ENCODE data around the gene PDZD2. TPM values are rescaled to one million over a fixed set of nuclear protein-coding genes. Genes with fewer than 3 reads are reported as not detected.

The PDZD2 gene
- total RNA-seq, 1 donor from 2014 or later = 58.5 TPM

- no peak for DNase-seq (ENCODE audit: low spot score)
Measured at GRCh38 chr5:32127711-32128110, 488.8 kb downstream of the PDZD2 start.

- no peak for DNase-seq (ENCODE audit: low spot score)
Measured at GRCh38 chr5:32129074-32129598, 490.2 kb downstream of the PDZD2 start.

GRCh38 chr5:32130865-32131264 lies 491.9 kb downstream of the PDZD2 start:
- no peak for DNase-seq (ENCODE audit: low spot score)

GRCh38 chr5:32131604-32132003 lies 492.7 kb downstream of the PDZD2 start:
- DNase-seq (ENCODE audit: low spot score) = no peak

GRCh38 chr5:32132757-32133156 lies 493.8 kb downstream of the PDZD2 start:
- DNase-seq (ENCODE audit: low spot score) = no peak

GRCh38 chr5:32135086-32135485 lies 496.2 kb downstream of the PDZD2 start:
- DNase-seq (ENCODE audit: low spot score) = no peak

GRCh38 chr5:32136342-32136741 lies 497.4 kb downstream of the PDZD2 start:
- DNase-seq (ENCODE audit: low spot score) = no peak

GRCh38 chr5:32138839-32139493 lies 500.0 kb downstream of the PDZD2 start:
- no peak for DNase-seq (ENCODE audit: low spot score)

GRCh38 chr5:32143617-32144377 lies 504.9 kb downstream of the PDZD2 start:
- no peak for DNase-seq (ENCODE audit: low spot score)

- no peak for DNase-seq (ENCODE audit: low spot score)
Measured at GRCh38 chr5:32144378-32145207, 505.7 kb downstream of the PDZD2 start.

GRCh38 chr5:32145378-32145777 lies 506.4 kb downstream of the PDZD2 start:
- DNase-seq (ENCODE audit: low spot score) = no peak

- DNase-seq (ENCODE audit: low spot score) = no peak
Measured at GRCh38 chr5:32147236-32147635, 508.3 kb downstream of the PDZD2 start.

- DNase-seq (ENCODE audit: low spot score) = no peak
Measured at GRCh38 chr5:32147959-32148358, 509.0 kb downstream of the PDZD2 start.

GRCh38 chr5:32150366-32150765 lies 511.4 kb downstream of the PDZD2 start:
- DNase-seq (ENCODE audit: low spot score) = no peak

GRCh38 chr5:32151198-32151597 lies 512.3 kb downstream of the PDZD2 start:
- DNase-seq (ENCODE audit: low spot score) = no peak

- DNase-seq (ENCODE audit: low spot score) = no peak
Measured at GRCh38 chr5:32153723-32154122, 514.8 kb downstream of the PDZD2 start.

- DNase-seq (ENCODE audit: low spot score) = no peak
Measured at GRCh38 chr5:32155211-32155610, 516.3 kb downstream of the PDZD2 start.

GRCh38 chr5:32156635-32157034 lies 517.7 kb downstream of the PDZD2 start:
- DNase-seq (ENCODE audit: low spot score) = no peak

- DNase-seq (ENCODE audit: low spot score) = no peak
Measured at GRCh38 chr5:32157078-32157477, 518.1 kb downstream of the PDZD2 start.

- DNase-seq (ENCODE audit: low spot score) = no peak
Measured at GRCh38 chr5:32158679-32158975, 519.7 kb downstream of the PDZD2 start.

GRCh38 chr5:32159328-32160072 lies 520.6 kb downstream of the PDZD2 start:
- DNase-seq (ENCODE audit: low spot score) = no peak
